GM12878 (cell line): ENCODE data around the gene NPNT. TPM values are rescaled to one million over a fixed set of nuclear protein-coding genes. Genes with fewer than 3 reads are reported as not detected.

ENCODE experiments used
- ATAC-seq: fragments of 200-7000 bp; cut with Tn5 transposase; 3 replicates; pipeline ENCODE4 v1.9.1; 2020; ENCODE audit warnings: mild to moderate bottlenecking, moderate library complexity
- BruUV-seq: library from RNA; stranded (reverse); fragments of 400-500 nt; replicated peaks from 2 replicates; lab custom pipeline; 2021; lab: Mats Ljungman, UMichigan
- CTCF ChIA-PET: fragments of 300-600 bp; sonication (Branson Sonifier 250); formaldehyde crosslinking; extraction: SDS; loops from one replicate; lab custom pipeline; 2021; ENCODE audit warnings: inconsistent platforms; lab: Yijun Ruan, JAX
- POLR2A ChIA-PET: fragments of 350-600 bp; formaldehyde crosslinking; extraction: SDS; loops from one replicate; lab custom pipeline; 2021; ENCODE audit warnings: inconsistent platforms; lab: Charles Lee
- RAD21 ChIA-PET: fragments of 300-600 bp; sonication (Branson Sonifier 250); formaldehyde crosslinking; loops from one replicate; lab custom pipeline; 2023; ENCODE audit warnings: antibody characterized with exemption; ENCODE audit not compliant: unreplicated experiment; lab: Charles Lee
- SMC1A ChIA-PET: fragments of 300-600 bp; sonication (Branson Sonifier 250); formaldehyde crosslinking; loops from one replicate; lab custom pipeline; 2023; ENCODE audit not compliant: unreplicated experiment, uncharacterized antibody; lab: Charles Lee
- DNase-seq: peaks from one replicate; pipeline ENCODE4 v3.0.0-alpha.2; 2011; ENCODE audit warnings: low read depth, low spot score
- FAIRE-seq: peaks from 3 replicates; lab custom pipeline; 2011; peaks lifted over from hg19 to GRCh38; lab: Jason Lieb, UNC
- H2AFZ ChIP-seq: 2 replicates; pipeline ENCODE4 v1.6.0; 2011; ENCODE audit warnings: low read depth, low read length, control low read depth; ENCODE audit not compliant: control insufficient read depth
- H3K27ac ChIP-seq: 2 replicates; pipeline ENCODE4 v1.5.1; 2011; ENCODE audit warnings: control low read depth; ENCODE audit not compliant: control insufficient read depth, insufficient read depth
- H3K27me3 ChIP-seq, 2 experiments: replicated peaks in 1 of 2; 2 replicates each; pipeline versions ENCODE4 v1.6.0 to v1.6.1; 2011; ENCODE audit warnings: low read length in 1 of 2; ENCODE audit not compliant: control insufficient read depth in 2 of 2, insufficient read depth in 2 of 2
- H3K36me3 ChIP-seq, 2 experiments: 2 replicates each; pipeline ENCODE4 v1.5.1; 2011; ENCODE audit warnings: low read length in 1 of 2; ENCODE audit not compliant: control insufficient read depth in 2 of 2, insufficient read depth in 2 of 2
- H3K4me1 ChIP-seq: 2 replicates; pipeline ENCODE4 v1.6.1; 2011; ENCODE audit warnings: mild to moderate bottlenecking, low read length, moderate library complexity, mixed read lengths; ENCODE audit not compliant: control insufficient read depth, insufficient read depth
- H3K4me2 ChIP-seq: 2 replicates; pipeline ENCODE4 v1.6.0; 2011; ENCODE audit warnings: control low read depth; ENCODE audit not compliant: control insufficient read depth, insufficient read depth
- H3K4me3 ChIP-seq: fragments of 200-600 bp; sonication (generic); 2 replicates; pipeline ENCODE4 v1.5.1; 2016
- H3K79me2 ChIP-seq: 2 replicates; pipeline ENCODE4 v1.6.0; 2011; ENCODE audit warnings: low read length; ENCODE audit not compliant: control insufficient read depth, insufficient read depth
- H3K9ac ChIP-seq: 2 replicates; pipeline ENCODE4 v1.8.0; 2011; ENCODE audit warnings: low read length, control low read depth, mixed read lengths; ENCODE audit not compliant: control insufficient read depth, insufficient read depth
- H3K9me3 ChIP-seq: replicated peaks from 3 replicates; pipeline ENCODE4 v1.5.1; 2011; ENCODE audit warnings: mild to moderate bottlenecking, low read length; ENCODE audit not compliant: control insufficient read depth, insufficient read depth
- H4K20me1 ChIP-seq: 2 replicates; pipeline ENCODE4 v1.6.0; 2011; ENCODE audit not compliant: control insufficient read depth, insufficient read depth
- GATAD2B ChIP-seq: fragments of 450-650 bp; conservative IDR thresholded peaks from 2 replicates; pipeline ENCODE4 v1.6.1; 2017; ENCODE audit warnings: low read depth, mild to moderate bottlenecking, moderate library complexity
- IKZF1 ChIP-seq: fragments of 450-650 bp; conservative IDR thresholded peaks from 2 replicates; pipeline ENCODE4 v1.6.1; 2017; ENCODE audit warnings: antibody characterized with exemption, mild to moderate bottlenecking
- IRF3 ChIP-seq: fragments of 450-650 bp; IDR thresholded peaks from 2 replicates; pipeline ENCODE4 v1.6.1; 2014; ENCODE audit warnings: mild to moderate bottlenecking
- NFXL1 ChIP-seq: fragments of 450-650 bp; IDR thresholded peaks from 2 replicates; pipeline ENCODE4 v1.6.1; 2017; ENCODE audit warnings: antibody characterized with exemption, mild to moderate bottlenecking, borderline replicate concordance
- NKRF ChIP-seq: fragments of 450-650 bp; conservative IDR thresholded peaks from 2 replicates; pipeline ENCODE4 v1.6.1; 2017; ENCODE audit warnings: mild to moderate bottlenecking, moderate library complexity
- SREBF2 ChIP-seq: IDR thresholded peaks from 2 replicates; pipeline ENCODE4 v1.6.1; 2012; ENCODE audit warnings: mild to moderate bottlenecking, low read length
- ZSCAN29 ChIP-seq: fragments of 450-650 bp; IDR thresholded peaks from 2 replicates; pipeline ENCODE4 v1.6.1; 2017; ENCODE audit warnings: mild to moderate bottlenecking, moderate library complexity
- WGBS: methylation state at CpG from one replicate; pipeline ENCODE4 v1.1.6; 2016; ENCODE audit warnings: low lambda C conversion rate; ENCODE audit not compliant: insufficient replicate concordance, insufficient coverage; ENCODE audit errors: missing lambda C conversion rate; 5-methylcytosine and 5-hydroxymethylcytosine counted together
- in situ Hi-C: fragments of 300-500 bp; cut with MboI; formaldehyde crosslinking; loops from 9 replicates; pipeline ENCODE4 v1.14.3; 2018; ENCODE audit warnings: mixed read lengths
- intact Hi-C: fragments of 100-400 bp; cut with micrococcal nuclease; formaldehyde crosslinking; loops from one replicate; pipeline ENCODE4 v1.14.2; 2022; ENCODE audit not compliant: unreplicated experiment
- polyA plus RNA-seq, 11 experiments: library from polyadenylated mRNA; depleted of rRNA in 4 of 11; unstranded in 6 of 11; stranded (reverse) in 5 of 11; fragments of >200 nt; fragmentation: Nextera tagmentation in 4 of 11; fragmentation: Illumina TruSeq in 1 of 11; extraction: Ambion mirVana in 4 of 11; extraction: Trizol in 1 of 11; gene quantifications; 1 replicate in 1 of 11; 2 replicates in 10 of 11; pipeline versions ENCODE4 v1.2.1 to v1.2.3, GENCODE V29; 2011 to 2016; ENCODE audit warnings: inconsistent platforms in 2 of 11, missing spikeins in 2 of 11, low read depth in 1 of 11
- total RNA-seq, 4 experiments: library from RNA; depleted of rRNA in 3 of 4; stranded (reverse); fragments of >200 nt in 3 of 4; fragmentation: Illumina TruSeq in 1 of 4; extraction: Trizol in 1 of 4; gene quantifications; 2 replicates each; pipeline versions ENCODE4 v1.2.1 to v1.2.3, GENCODE V29; 2013 to 2021

The NPNT gene
- total and polyA plus RNA-seq, 10 of the 15 experiments (the other 5 are each of a cell fraction or from before 2014, with no cell fraction given): 0.18 to 70.5 (median 54.1) TPM

DNA sequence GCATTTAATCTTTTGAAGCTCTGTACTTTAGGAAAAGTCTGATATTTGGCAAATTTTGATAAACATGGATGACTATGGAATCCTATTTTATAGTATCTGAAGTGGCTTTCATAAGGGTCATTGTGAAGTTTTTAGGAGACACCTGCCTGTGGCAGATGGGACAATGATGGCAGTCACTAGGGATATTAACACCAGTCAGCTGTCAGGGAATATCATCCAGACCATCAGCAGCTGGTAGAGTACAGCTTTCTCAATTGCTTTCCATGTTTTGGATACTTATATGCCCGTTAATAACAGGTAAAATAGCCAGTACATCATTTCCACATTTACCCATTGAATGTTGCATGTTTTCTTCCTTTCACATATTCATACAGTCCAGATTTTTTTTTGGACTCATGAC is 39.1 kb downstream of the NPNT start:
- in situ Hi-C loops: no loop called here
- RAD21 ChIA-PET: no interaction called here
- no peak overlapping the region for H3K4me2 ChIP-seq
- no peak for ATAC-seq
- BruUV-seq: no TSS peak
- no peak overlapping the region for H2AFZ ChIP-seq
- TF ChIP-seq IRF3 (no peak), IKZF1 (no peak), ZSCAN29 (no peak), NKRF (no peak), NFXL1 (no peak), SREBF2 (no peak), GATAD2B (no peak)
- TF ChIP-seq, all 136 proteins: peak for 0
- Histone ChIP-seq H3K4me3 (no peak overlapping the region), H3K27me3 (no peaks in the 10 kb centered on the region), H3K4me1 (peaks cover 4% of the 10 kb centered on the region; the same call in 1 of the 2 replicates), H3K9me3 (no peaks in the 10 kb centered on the region), H3K36me3 (no peaks in the 10 kb centered on the region), H3K27ac (no peak overlapping the region), H3K9ac (no peak overlapping the region), H4K20me1 (no peaks in the 10 kb centered on the region), H3K79me2 (no peaks in the 10 kb centered on the region)
- WGBS: 36% methylated on average over 1 of the region's 1 CpG
- intact Hi-C loops: no loop called here
- SMC1A ChIA-PET: no interaction called here
- CTCF ChIA-PET: interaction anchor here (0.6 kb wide), 1 partner anchor 132 kb away, joined by 3 read pairs; no protein-coding TSS in a partner anchor
- POLR2A ChIA-PET: interaction anchor here (0.6 kb wide), 1 partner anchor 287 kb away, joined by 4 read pairs; no protein-coding TSS in a partner anchor
- DNase-seq: no peak
- FAIRE-seq: no peak
